K562 treated with DMSO at 1 percent for 12 hours (cell line): ENCODE results near the gene ZSCAN5A. TPM values are rescaled to one million over a fixed set of nuclear protein-coding genes. Genes with fewer than 3 reads are reported as not detected.

Experiments
- total RNA-seq: library from RNA; unstranded; fragments of 300-600 nt; gene quantifications from 2 replicates; pipeline ENCODE4 v1.2.3, GENCODE V29; 2022; ENCODE audit not compliant: insufficient read depth

Gene ZSCAN5A
- 4.2 and 6.3 TPM in 2 replicates for total RNA-seq

GRCh38 chr19:56314381-56315076 is at the start of gene ZSCAN5A:
Gene ZSCAN5A, minus strand, starts transcription at chr19:56314839. Its CDS starts 89,793 bp downstream, at chr19:56225046.

GRCh38 chr19:56272161-56272798 is 42.4 kb downstream of the ZSCAN5A start, which contains the start of gene EDDM13:
Gene EDDM13, plus strand, starts transcription at chr19:56272748. Its CDS starts 87 bp downstream, at chr19:56272835.

GRCh38 chr19:56201973-56202372 is 112.7 kb downstream of the ZSCAN5A start, which contains the start of gene ZSCAN5C:
Gene ZSCAN5C, plus strand, starts transcription at chr19:56202273. Its CDS starts 3,641 bp downstream, at chr19:56205914.

GRCh38 chr19:56197646-56198045 is 117.0 kb downstream of the ZSCAN5A start, which contains the start of gene ZSCAN5B:
Gene ZSCAN5B, minus strand, starts transcription at chr19:56197783. Its CDS starts 4,731 bp downstream, at chr19:56193052.

GRCh38 chr19:56175861-56176307 is 138.8 kb downstream of the ZSCAN5A start, which contains the start of gene GALP:
Gene GALP, plus strand, starts transcription at chr19:56176008. Its CDS starts 1,101 bp downstream, at chr19:56177109.

Other genes starting within 250 kb of the ZSCAN5A start
- gene ZNF787, start 193.5 kb downstream of the ZSCAN5A start, total RNA-seq, result 35.0 and 47.2 TPM in 2 replicates
- gene ZNF444, start 173.6 kb downstream of the ZSCAN5A start, total RNA-seq, result 28.0 and 46.0 TPM in 2 replicates
- not detected in 2 replicates for gene GALP, start 138.8 kb downstream of the ZSCAN5A start, total RNA-seq
- gene ZSCAN5B, start 117.1 kb downstream of the ZSCAN5A start, total RNA-seq, result not detected in 2 replicates
- not detected in 2 replicates for gene ZSCAN5C, start 112.6 kb downstream of the ZSCAN5A start, total RNA-seq
- not detected in 2 replicates for gene EDDM13, start 42.1 kb downstream of the ZSCAN5A start, total RNA-seq
- 0.74 and 1.8 TPM in 2 replicates for gene ZNF582, start 78.7 kb upstream of the ZSCAN5A start, total RNA-seq
- gene ZNF583, start 89.5 kb upstream of the ZSCAN5A start, total RNA-seq, result 1.6 and 1.8 TPM in 2 replicates
- not detected in 2 replicates for gene ZNF667, start 162.5 kb upstream of the ZSCAN5A start, total RNA-seq
- gene ZNF471, start 193.0 kb upstream of the ZSCAN5A start, total RNA-seq, result not detected in 2 replicates
- not detected in 2 replicates for gene ZFP28, start 224.1 kb upstream of the ZSCAN5A start, total RNA-seq